GM21423 (cell line): Measurements from ENCODE around the gene PPP6R2.

Experiments
- ATAC-seq: cut with Tn5 transposase; IDR thresholded peaks from one replicate; pipeline ENCODE4 v1.9.1; 2021; ENCODE audit warnings: mild to moderate bottlenecking, moderate library complexity; ENCODE audit not compliant: unreplicated experiment

PPP6R2 gene

DNA sequence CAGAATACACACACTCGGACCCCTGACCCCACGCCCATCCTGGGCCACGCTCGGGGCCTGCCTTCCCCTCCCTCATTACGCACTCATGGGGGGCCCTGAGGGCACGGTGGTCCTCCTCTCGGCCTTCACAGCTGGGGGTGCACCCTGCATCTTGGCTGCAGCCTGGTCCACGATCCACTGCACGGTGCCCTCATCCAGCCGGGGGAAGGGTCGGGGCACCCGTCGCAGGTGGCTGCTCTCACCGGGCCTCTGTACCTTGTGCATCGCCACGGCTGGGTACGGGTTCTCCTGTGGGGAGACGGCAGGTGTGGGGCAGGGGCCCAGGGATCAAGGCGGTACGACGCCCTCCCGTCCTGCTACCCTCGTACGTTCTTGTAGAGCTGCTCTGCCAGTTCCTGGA is 121.3 kb downstream of the PPP6R2 start:
- no peak for ATAC-seq

DNA sequence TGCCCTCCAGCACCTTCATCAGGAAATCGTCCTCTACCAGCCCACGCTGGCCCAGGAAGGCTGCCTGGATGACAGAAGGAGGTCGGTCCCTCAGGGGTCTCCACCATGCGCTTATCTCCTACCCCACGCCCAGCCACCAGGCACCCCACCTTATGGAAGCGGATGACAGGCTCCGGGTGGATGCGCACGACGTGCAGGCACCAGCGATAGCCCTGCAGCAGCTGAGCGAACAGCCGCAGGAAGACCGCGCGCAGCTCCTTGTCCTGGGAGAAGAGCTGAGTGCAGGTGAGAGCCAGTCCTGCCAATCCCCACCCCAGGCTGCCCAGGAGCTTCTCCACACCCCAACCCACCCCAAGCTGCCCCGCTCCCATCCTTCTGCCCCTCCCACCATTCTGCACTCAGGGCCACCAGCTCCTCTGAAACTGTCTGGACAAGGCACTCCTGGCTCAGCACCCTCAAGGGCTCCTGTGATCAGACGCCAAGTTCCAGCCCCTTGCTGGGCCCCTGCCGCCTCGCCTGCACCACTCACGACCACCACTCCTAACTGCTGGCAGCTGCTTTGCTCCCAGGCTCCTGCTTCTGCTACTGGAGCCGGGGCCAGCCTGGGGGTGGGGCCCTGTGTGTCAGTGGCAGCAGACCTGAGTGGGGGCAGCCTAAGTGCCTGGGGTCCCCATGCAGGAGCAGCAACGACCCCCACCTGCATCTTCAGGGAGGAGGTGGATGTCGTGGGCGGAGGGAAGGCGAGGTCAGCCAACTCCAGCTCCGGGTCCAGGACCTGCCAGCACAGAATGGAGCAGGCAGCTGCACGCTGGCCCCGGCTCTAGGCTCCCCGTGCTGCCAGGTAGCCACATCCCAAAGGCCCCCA is 122.2 kb downstream of the PPP6R2 start:
- ATAC-seq = no peak

GRCh38 chr22:50467341-50467740 is 124.2 kb downstream of the PPP6R2 start:
- no peak for ATAC-seq

GRCh38 chr22:50467773-50468440 is 124.8 kb downstream of the PPP6R2 start:
- ATAC-seq = no peak

- ATAC-seq = no peak
These were observed 125.5 kb downstream of the PPP6R2 start for GRCh38 chr22:50468626-50469025.

GRCh38 chr22:50469377-50470305 is 126.5 kb downstream of the PPP6R2 start:
- ATAC-seq = peak; percentile 61

DNA sequence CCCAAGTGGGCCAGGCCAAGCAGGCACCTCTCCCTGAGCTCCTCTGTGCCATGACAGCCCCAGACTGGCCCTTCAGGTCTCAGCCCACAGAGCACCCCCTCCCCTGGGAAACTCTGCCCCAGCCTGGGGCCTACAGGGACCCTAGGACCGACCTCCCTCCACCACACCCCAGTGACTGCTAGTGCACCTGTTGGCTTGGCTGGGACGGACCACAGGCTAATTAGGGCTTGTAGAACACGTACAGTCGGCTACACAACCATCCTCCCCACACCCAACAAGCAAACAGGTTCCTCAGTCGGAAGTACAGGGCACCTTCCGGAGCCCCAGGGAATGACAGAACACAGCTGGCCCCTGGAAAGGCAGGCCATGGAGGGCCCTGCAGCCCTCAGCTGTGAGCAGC is 127.4 kb downstream of the PPP6R2 start:
- ATAC-seq = peak; percentile 1

DNA sequence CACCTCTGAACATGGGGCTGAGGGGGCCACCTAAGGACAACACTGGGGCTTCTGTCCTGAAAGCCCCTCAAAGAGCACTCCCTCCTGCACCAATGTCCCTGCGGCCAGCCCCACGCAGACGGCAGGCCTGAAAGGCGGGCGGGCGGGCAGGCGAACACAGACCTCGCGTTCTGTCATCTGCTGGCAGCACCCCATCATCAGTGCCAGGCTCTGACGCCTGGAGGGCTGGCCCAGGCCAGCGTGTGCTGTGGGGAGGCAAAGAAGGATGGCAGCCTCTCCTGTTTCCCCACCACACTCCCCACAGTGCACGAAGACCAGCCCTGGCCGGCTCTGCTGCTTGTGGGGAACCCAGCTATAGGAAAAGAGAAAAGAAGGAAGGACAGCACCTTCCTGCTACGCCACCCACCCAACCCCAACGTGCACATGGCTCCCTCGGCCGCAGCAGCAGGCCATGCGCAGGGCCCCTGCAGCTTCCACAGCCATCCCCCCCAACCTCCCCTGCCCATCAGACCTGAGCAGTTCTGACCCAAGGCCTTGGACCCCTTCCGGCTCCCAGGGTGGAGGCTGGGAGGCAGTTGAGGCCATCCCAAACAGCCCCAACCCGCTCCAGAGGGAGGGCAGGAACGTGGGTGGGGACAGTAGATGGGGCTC is 128.2 kb downstream of the PPP6R2 start:
- no peak for ATAC-seq

DNA sequence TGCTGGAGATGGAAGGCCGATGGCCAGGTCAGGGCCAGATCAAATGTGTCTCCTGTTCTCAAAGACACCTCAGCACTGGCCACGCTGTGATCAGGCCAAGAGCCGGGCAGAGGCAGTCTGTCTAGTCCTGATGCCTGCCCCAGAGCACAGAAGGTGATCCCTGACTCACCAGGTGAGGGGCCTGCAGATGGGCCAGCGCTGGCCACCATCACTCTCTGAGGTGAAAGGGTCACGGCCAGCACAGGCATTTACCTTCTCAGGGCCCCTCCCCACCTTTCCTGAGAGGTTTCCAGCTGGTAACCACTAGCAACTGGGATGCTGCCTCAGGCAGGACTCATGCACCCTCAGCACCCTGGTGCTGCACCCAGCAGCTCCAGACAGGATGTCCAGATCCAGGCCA is 128.8 kb downstream of the PPP6R2 start:
- no peak for ATAC-seq

DNA sequence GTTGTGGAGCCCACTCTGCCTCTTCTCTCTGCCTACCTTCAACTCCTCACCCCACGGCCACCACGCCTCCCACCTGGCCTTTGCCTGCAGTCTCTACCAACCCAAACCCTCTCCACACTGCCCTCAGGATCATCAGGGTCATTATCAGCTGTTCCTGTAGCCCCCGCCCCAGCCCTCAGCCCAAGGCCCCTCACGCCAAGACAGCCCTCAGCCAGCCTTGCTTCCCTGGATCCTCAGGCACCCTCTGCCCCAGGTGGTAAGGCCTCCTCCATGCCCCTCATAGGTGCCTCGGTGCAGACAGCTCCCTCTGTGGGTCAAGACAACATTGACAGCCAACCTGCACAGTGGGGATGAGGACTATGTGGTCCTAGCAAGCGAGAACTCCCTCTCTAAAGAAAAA is 130.0 kb downstream of the PPP6R2 start:
- ATAC-seq = no peak

- ATAC-seq = no peak
These were observed 130.9 kb downstream of the PPP6R2 start for GRCh38 chr22:50473855-50474671.

- peak; percentile 68 for ATAC-seq
These were observed 131.9 kb downstream of the PPP6R2 start, which contains the start of gene SBF1 for GRCh38 chr22:50474710-50475651. TSS of gene SBF1 (minus strand) at chr22:50475035. CDS start at chr22:50474840, 195 bp downstream.

- no peak for ATAC-seq
These were observed 132.5 kb downstream of the PPP6R2 start for GRCh38 chr22:50475652-50476002.

DNA sequence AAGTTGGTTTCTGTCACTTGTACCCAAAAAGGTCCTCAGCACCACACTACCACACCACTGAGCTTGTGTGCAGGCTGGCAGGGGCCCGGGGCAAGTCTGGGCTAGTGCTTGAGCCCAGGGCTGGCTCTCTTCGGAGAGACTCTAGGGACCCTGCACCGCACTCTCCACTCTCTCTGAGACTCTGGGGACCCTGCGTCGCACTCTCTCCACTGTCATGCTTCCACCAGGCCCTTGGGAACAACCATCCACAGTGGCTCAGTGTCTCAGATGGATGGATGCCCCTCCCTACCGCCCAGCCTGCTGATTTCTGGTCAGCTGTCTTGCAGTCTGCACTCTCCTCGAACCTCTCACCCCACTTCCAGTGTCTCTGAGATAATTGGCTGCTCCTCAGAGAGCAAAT is 133.7 kb downstream of the PPP6R2 start:
- no peak for ATAC-seq

DNA sequence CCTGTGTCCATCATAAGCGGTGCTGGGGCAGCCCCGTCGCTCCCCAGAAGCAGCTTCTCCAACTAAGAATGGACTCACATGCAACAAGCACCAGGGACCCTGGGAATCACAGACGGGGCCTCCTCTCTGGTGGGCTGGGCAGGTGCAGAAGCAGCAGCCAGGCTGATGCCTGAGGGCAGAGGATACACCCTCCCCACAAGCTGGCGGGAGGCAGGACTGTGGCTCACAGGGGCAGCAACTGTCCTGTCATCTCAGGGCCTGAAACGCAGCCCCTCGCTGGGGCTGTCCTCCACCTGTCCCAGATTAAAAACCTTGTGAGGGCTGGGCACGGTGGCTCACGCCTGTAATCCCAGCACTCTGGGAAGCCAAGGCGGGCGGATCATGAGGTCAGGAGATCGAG is 134.8 kb downstream of the PPP6R2 start:
- ATAC-seq = no peak

DNA sequence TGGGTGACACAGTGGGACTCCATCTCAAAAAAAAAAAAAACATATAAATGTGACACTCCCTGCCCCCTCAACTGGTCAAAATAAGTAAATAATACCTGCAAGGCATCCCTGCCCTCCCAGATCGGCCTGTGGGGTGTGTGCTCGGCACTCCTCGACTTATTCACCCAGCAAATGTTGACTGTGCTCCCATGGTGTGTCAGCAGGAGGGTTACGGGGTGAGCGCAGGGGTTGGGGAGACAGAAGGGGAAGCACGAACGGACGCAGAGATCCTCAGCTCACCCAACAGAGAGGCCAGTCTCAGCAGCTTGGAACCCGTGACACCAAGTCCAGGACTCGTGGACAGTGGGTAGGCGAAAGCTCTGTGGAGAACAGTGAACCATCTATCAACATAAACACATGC is 136.6 kb downstream of the PPP6R2 start:
- no peak for ATAC-seq

GRCh38 chr22:50481045-50481439 is 137.9 kb downstream of the PPP6R2 start:
- ATAC-seq = no peak

DNA sequence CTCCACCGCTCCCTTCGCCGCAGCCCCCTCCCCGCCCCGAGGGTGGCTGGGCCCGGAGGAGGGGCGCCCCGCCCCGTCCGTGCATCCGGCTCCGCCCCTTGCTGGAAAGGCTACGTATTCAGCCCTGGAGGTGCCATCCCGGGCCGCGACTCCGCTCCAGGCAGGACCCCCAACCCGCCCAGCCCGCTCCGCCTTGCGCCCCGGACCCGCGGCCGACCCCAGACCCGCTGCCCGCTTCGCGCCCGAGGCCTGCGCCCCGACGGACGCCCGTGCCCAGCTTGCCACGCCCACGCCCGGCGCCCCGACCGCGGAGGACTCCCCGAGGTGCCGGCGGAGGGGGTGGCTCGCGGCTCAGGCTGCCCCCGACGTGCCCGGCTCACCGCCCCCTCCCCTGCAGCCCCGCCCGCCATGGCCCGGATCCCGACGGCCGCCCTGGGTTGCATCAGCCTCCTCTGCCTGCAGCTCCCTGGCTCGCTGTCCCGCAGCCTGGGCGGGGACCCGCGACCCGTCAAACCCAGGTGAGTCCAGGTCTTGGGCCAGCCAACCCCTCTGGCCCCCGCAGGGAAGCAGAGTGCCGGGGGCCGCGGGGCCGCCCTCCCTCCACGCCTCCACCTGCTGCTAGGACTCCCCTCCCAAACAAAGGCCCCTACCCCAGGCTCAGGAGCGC is 138.4 kb downstream of the PPP6R2 start, which contains the start of gene ADM2:
Gene ADM2 (plus strand): TSS at position 104 of the 667 bp plus-strand sequence. CDS start 305 bp downstream, at position 409.
- ATAC-seq = no peak
